ENCODE data around the gene CACNA2D1. TPM values are rescaled to one million over a fixed set of nuclear protein-coding genes. Genes with fewer than 3 reads are reported as not detected.
"Not testable (repeated sequence)": the region's sequence is repeated elsewhere in the genome, so short reads cannot be mapped to it uniquely, and the experiment has no call there.

Gene CACNA2D1
- total RNA-seq, 1 donor from 2014 or later, result 4.6 TPM

DNA sequence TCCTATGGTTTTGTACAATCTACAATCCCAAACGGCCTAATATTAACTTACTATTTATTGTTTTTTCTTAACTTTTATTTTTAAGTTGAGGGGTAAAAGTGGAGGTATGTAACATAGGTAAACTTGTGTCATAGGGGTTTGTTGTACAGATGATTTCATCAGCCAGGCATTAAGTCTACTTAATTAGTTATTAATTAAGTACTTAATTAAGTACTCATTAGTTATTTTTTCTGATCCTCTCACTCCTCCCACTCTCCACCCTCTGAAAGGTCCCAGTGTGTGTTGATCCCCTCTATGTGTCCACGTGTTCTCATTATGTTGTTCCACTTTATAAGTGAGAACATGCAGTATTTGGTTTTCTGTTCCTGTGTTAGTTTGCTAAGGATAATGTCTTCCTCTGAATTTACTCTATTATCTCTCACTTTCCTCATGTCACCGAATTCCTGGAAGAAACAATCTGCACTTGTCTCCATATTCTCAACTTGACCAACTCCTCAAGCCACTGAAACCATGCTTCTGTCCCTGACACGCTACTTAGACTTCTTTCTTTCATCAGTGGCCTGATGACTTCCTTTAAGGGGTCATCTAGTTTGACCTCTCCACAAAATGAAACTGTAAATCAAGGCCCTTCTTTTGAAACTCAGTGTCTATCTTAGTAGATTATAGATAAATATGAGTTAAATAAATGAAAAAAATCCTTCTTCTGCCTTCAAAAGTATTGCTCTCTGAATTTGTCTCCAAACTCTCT lies 9.1 kb downstream of the CACNA2D1 start:
- DNase-seq (ENCODE audit: low read depth in 2 of 2), result no peak

- no peak for DNase-seq (ENCODE audit: low read depth in 2 of 2)
Measured at GRCh38 chr7:82433507-82433906, 10.1 kb downstream of the CACNA2D1 start.

DNA sequence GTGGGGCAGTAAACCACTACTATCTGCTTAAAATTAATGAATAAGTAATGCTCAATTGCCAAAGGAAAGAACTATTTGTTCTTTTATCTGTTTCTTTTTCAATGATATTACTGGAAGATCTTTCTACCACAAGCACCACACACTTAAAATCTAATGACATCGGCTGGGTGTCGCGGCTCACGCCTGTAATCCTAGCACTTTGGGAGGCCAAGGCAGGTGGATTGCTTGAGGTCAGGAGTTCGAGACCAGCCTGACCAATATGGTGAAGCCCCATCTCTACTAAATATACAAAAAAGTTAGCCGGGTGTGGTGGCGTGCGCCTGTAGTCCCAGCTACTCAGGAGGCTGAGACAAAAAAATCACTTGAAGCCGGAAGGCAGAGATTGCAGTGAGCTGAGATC lies 10.8 kb downstream of the CACNA2D1 start:
- DNase-seq (ENCODE audit: low read depth in 2 of 2), result not testable (repeated sequence)

- no peak for DNase-seq (ENCODE audit: low read depth in 2 of 2)
Measured at GRCh38 chr7:82430500-82431465, 12.8 kb downstream of the CACNA2D1 start.

GRCh38 chr7:82429408-82429807 lies 14.2 kb downstream of the CACNA2D1 start:
- no peak for DNase-seq (ENCODE audit: low read depth in 2 of 2)

GRCh38 chr7:82428186-82428961 lies 15.2 kb downstream of the CACNA2D1 start:
- peak in 1 of 2 donors; percentile 50 for DNase-seq (ENCODE audit: low read depth in 2 of 2)

DNA sequence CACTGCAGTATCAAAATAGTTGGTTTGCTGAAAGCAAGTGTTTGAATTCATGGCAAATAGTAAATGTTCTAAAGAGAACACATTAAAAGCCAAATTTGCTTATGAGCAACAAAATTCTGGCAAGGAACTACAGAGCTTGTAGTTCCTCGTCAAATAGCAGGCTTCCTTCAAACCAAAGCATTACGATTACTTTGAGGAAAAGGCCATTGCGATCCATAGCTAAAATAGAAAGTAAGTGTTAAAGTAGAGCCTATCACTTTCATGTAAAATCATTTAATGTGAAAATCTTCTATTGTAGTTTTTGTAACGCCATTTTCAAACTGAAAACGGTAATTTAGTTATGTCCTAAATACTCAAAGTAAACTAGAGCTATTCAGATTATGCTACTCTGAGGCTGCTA lies 20.1 kb downstream of the CACNA2D1 start:
- no peak for DNase-seq (ENCODE audit: low read depth in 2 of 2)

GRCh38 chr7:82419200-82419599 lies 24.4 kb downstream of the CACNA2D1 start:
- peak; percentile 16 to 75 for DNase-seq (ENCODE audit: low read depth in 2 of 2)

DNA sequence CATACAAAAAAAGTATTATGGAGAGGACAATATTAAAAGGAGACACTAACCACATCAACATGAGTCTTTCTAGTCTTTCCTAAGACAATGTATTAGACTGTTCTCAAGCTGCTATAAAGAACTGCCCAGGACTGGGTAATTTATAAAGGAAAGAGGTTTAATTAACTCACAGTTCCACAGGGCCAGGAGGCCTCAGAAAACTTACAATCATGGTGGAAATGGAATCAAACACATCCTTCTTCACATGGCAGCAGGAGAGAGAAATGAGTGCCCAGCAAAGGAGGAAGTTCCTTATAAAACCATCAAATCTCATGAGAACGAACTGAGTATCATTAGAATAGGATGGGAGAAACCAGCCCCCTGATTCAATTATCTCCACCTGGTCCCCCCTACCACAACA lies 25.7 kb downstream of the CACNA2D1 start:
- DNase-seq (ENCODE audit: low read depth in 2 of 2), result no peak

- no peak for DNase-seq (ENCODE audit: low read depth in 2 of 2)
Measured at GRCh38 chr7:82416402-82416801, 27.2 kb downstream of the CACNA2D1 start.

GRCh38 chr7:82414389-82414788 lies 29.2 kb downstream of the CACNA2D1 start:
- DNase-seq (ENCODE audit: low read depth in 2 of 2), result no peak

GRCh38 chr7:82413237-82413636 lies 30.3 kb downstream of the CACNA2D1 start:
- no peak for DNase-seq (ENCODE audit: low read depth in 2 of 2)

DNA sequence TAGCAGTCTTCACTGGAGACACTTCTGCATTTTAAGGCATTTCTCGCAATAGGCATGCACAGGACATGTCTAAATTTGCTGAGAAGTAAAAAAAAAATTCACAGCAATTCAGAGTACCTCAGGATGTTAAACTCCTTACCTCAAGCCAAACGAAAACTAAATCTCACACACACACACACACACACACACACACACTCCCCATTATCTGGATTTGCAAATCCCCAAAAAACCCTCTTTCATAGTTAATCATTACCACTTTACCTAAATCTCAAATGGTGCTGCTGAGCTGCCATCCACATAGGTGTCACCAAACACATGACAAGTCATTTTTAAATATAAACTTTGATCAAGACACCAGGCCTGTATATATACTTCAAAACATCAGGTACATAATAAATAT lies 31.8 kb downstream of the CACNA2D1 start:
- no peak for DNase-seq (ENCODE audit: low read depth in 2 of 2)

- DNase-seq (ENCODE audit: low read depth in 2 of 2), result no peak
Measured at GRCh38 chr7:82410461-82410860, 33.1 kb downstream of the CACNA2D1 start.

- no peak for DNase-seq (ENCODE audit: low read depth in 2 of 2)
Measured at GRCh38 chr7:82406937-82407336, 36.6 kb downstream of the CACNA2D1 start.

GRCh38 chr7:82405301-82405700 lies 38.3 kb downstream of the CACNA2D1 start:
- no peak for DNase-seq (ENCODE audit: low read depth in 2 of 2)

DNA sequence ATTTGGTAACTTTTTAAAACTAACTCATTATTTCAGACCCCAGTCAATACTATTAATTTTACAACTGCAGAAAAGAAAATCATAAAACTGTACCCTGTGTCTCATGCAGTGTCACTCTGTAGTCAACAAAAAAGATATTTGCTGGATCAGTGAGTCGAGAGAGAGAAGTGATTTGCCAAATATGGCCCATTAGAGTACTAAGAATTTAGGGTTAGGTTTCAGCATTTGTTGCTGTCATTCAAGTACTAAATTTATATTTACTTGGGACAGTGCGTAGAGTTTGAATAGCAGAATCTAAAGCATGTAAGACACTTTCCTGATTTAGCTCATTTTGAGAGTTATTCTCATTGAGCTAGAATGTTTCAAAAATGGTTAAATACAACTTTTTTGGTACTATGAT lies 38.9 kb downstream of the CACNA2D1 start:
- no peak for DNase-seq (ENCODE audit: low read depth in 2 of 2)

DNA sequence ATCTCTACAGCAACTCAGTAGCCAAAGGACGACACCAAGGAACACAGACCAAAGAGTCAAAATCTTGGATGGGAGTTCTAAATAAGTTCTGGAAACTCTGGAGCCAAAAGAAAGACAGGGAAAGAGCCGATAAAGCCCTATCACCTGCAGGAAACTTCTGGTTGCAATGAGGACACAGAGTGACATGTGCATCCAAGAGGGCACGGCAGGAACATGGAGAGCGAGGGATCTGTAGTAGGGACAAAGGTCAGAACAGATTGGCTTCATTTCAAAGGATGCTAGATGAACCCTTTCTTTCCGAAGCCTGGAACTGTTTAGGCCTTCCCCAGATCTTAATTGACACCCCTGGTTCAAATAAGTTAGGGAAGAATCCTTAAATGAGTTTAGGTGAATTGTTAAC lies 39.5 kb downstream of the CACNA2D1 start:
- DNase-seq (ENCODE audit: low read depth in 2 of 2), result no peak

DNA sequence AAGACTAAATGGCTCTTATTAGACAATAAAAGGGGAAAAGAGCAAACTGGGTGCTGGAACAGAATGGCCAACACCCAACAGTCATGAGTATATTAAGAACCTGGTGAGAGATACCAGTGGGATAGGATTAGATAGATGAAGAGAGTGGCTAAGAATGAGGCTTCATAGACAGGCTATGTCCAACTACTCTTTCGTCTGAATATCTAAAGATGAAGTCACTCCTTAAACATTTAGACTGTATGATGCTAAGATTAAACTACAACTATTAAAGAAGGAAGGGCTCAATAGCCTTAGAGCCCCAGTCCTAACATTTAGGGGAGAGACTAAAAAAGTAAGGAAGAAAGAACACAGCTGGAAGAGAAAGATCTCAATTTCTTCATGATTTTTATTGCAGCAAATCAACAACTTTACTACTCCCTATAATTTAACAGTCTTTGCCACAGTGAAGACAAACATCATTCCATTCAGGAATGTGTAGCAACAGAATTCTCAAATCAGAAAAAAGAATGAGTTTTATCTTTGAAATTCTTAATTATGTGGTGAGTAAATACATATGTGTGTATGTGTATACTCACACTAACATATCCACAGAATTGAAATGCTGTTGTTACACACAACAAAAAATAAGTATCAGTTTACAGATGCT lies 45.6 kb downstream of the CACNA2D1 start:
- DNase-seq (ENCODE audit: low read depth in 2 of 2), result no peak

- no peak for DNase-seq (ENCODE audit: low read depth in 2 of 2)
Measured at GRCh38 chr7:82396343-82396742, 47.2 kb downstream of the CACNA2D1 start.

DNA sequence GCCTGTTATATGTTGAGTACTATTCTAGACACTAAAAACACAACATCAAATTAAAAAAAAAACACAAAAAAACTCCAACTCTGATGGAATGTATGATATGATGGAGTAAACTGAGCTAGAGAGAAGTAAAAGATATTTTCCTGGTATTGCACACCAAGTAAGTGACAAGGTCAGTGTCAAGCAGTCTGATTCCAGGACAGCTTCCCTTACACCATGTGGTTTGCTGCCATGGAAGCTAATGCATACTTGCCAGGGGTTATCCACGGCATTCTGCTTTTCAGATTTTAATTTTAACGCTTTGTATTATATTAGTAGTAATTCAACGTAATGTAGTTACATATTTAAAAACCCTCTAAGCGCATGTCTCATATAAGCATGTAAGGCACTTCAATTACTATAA lies 48.4 kb downstream of the CACNA2D1 start:
- no peak for DNase-seq (ENCODE audit: low read depth in 2 of 2)

All from lung microvascular endothelial cell (primary cell).